Gastrocnemius medialis (tissue), 4 donors: ENCODE results near the gene JOSD2.
A peak's percentile ranks its signal among the peaks of the same experiment; 100 is the strongest.

Source experiments
- POLR2A ChIP-seq, 2 donors: fragments of 450-650 bp; IDR thresholded peaks; one replicate each; pipeline ENCODE4 v1.6.1; 2017; ENCODE audit warnings: antibody characterized with exemption in 2 of 2, mild to moderate bottlenecking in 2 of 2, moderate library complexity in 2 of 2
- TF ChIP-seq, protein P1 (sequence below), 5 experiments: fragments of 450-650 bp in 3 of 5; fragments of 200-600 bp in 2 of 5; sonication (generic) in 2 of 5; IDR thresholded peaks in 4 of 5; conservative IDR thresholded peaks in 1 of 5; 1 replicate in 4 of 5; 2 replicates in 1 of 5; pipeline ENCODE4 v1.5.1; 2016 to 2019; ENCODE audit warnings: antibody characterized with exemption in 5 of 5, mild to moderate bottlenecking in 3 of 5, moderate library complexity in 3 of 5

DNA sequence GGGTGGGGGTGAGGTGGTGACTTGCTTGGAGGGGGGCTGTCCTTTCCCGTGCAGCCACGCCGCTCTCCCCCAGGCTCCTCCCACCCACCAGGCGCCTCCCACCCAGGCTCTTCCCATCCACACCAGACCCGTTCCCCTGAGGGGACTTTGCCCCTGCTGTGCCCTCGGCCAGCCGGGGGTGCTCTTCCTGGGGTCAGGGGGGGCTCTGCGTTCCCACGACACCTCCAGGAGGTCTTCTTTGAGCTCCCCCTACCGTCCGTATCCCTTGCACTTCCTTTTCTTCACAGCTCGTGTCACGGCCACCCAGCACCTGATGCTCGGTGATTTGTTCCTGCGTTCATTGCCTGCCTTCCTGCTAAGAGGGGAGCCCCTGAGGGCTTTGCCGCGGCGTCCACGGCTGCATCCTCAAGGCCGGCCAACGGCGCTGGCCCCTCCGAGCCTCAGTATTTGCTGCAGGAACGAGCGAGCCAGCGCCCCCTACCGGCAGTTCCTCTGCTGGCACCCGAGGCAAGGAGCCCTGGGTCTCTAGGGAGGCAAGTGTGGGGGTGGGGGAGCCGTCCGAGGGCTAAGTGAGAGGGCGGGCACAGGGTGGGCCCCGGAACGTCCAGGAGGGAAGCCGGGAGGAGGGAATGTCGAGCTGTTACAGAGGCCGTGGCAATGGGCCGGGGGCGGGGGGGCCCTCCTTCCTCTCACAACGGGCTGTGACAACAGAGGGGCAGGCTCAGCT, 45.5 kb upstream of the JOSD2 start:
- TF ChIP-seq POLR2A (IDR thresholded peaks at IDR 0.05), result no peak
- TF ChIP-seq, protein P1, sequence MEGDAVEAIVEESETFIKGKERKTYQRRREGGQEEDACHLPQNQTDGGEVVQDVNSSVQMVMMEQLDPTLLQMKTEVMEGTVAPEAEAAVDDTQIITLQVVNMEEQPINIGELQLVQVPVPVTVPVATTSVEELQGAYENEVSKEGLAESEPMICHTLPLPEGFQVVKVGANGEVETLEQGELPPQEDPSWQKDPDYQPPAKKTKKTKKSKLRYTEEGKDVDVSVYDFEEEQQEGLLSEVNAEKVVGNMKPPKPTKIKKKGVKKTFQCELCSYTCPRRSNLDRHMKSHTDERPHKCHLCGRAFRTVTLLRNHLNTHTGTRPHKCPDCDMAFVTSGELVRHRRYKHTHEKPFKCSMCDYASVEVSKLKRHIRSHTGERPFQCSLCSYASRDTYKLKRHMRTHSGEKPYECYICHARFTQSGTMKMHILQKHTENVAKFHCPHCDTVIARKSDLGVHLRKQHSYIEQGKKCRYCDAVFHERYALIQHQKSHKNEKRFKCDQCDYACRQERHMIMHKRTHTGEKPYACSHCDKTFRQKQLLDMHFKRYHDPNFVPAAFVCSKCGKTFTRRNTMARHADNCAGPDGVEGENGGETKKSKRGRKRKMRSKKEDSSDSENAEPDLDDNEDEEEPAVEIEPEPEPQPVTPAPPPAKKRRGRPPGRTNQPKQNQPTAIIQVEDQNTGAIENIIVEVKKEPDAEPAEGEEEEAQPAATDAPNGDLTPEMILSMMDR (IDR thresholded peaks at IDR 0.05 in 4 of 5, conservative IDR thresholded peaks at IDR 0.05 in 1 of 5), result peak; percentile 34 to 79 (median 69)
